H9 (cell line): Measurements from ENCODE around the gene GNB1L. TPM values are rescaled to one million over a fixed set of nuclear protein-coding genes. Genes with fewer than 3 reads are reported as not detected.

Experiments used
- DNase-seq: peaks from one replicate; pipeline ENCODE4 v3.0.0-alpha.2; 2017
- H2AFZ ChIP-seq: one replicate; pipeline ENCODE4 v1.6.1; 2013; ENCODE audit warnings: mild to moderate bottlenecking, low read length, control low read depth, moderate library complexity
- H2AK5ac ChIP-seq: 2 replicates; pipeline ENCODE4 v1.6.1; 2013; ENCODE audit warnings: low read length, control low read depth, mixed read lengths; ENCODE audit not compliant: insufficient read length
- H2BK120ac ChIP-seq: one replicate; pipeline ENCODE4 v1.6.1; 2013; ENCODE audit warnings: low read depth, mild to moderate bottlenecking, low read length, control low read depth, inconsistent platforms; ENCODE audit not compliant: poor library complexity, severe bottlenecking
- H2BK12ac ChIP-seq: 2 replicates; pipeline ENCODE4 v1.6.1; 2013; ENCODE audit warnings: low read length, control low read depth, mixed read lengths, low read depth; ENCODE audit not compliant: insufficient read length
- H2BK15ac ChIP-seq: 2 replicates; pipeline ENCODE4 v1.6.1; 2013; ENCODE audit warnings: low read depth, low read length, control low read depth
- H2BK20ac ChIP-seq: one replicate; pipeline ENCODE4 v1.6.1; 2013; ENCODE audit warnings: low read depth, mild to moderate bottlenecking, low read length, control low read depth, inconsistent platforms; ENCODE audit not compliant: poor library complexity, severe bottlenecking
- H2BK5ac ChIP-seq: 2 replicates; pipeline ENCODE4 v1.6.1; 2013; ENCODE audit warnings: low read length, control low read depth, mixed read lengths; ENCODE audit not compliant: insufficient read length
- H3K14ac ChIP-seq: 2 replicates; pipeline ENCODE4 v1.6.1; 2013; ENCODE audit warnings: low read length, control low read depth; ENCODE audit not compliant: insufficient read depth
- H3K18ac ChIP-seq: 2 replicates; pipeline ENCODE4 v1.6.1; 2013; ENCODE audit warnings: low read depth, mild to moderate bottlenecking, mixed read lengths, low read length, control low read depth; ENCODE audit not compliant: insufficient read length
- H3K23ac ChIP-seq: 2 replicates; pipeline ENCODE4 v1.6.1; 2013; ENCODE audit warnings: low read length, control low read depth, mixed read lengths, low read depth; ENCODE audit not compliant: insufficient read length
- H3K23me2 ChIP-seq: 2 replicates; pipeline ENCODE4 v1.6.1; 2013; ENCODE audit warnings: low read depth, mild to moderate bottlenecking, mixed read lengths, low read length, control low read depth; ENCODE audit not compliant: insufficient read length, poor library complexity, severe bottlenecking
- H3K27ac ChIP-seq: 2 replicates; pipeline ENCODE4 v1.5.1; 2013; ENCODE audit warnings: low read length, control low read depth, mixed read lengths, low read depth; ENCODE audit not compliant: insufficient read length
- H3K27me3 ChIP-seq: 2 replicates; pipeline ENCODE4 v1.6.1; 2013; ENCODE audit warnings: low read length, control low read depth, inconsistent platforms; ENCODE audit not compliant: insufficient read depth
- H3K4ac ChIP-seq: 2 replicates; pipeline ENCODE4 v1.6.1; 2013; ENCODE audit warnings: low read depth, mild to moderate bottlenecking, control low read depth, inconsistent platforms, low read length, moderate library complexity
- H3K4me1 ChIP-seq: 2 replicates; pipeline ENCODE4 v1.6.1; 2013; ENCODE audit warnings: low read length, control low read depth, inconsistent platforms; ENCODE audit not compliant: insufficient read depth
- H3K4me2 ChIP-seq: 2 replicates; pipeline ENCODE4 v1.6.1; 2013; ENCODE audit warnings: low read length, control low read depth, mixed read lengths; ENCODE audit not compliant: insufficient read length, insufficient read depth
- H3K56ac ChIP-seq: 2 replicates; pipeline ENCODE4 v1.6.1; 2013; ENCODE audit warnings: low read depth, mild to moderate bottlenecking, mixed read lengths, low read length, control low read depth; ENCODE audit not compliant: insufficient read length
- H3K79me1 ChIP-seq: 2 replicates; pipeline ENCODE4 v1.6.1; 2013; ENCODE audit warnings: low read depth, mild to moderate bottlenecking, moderate library complexity, low read length, control low read depth, inconsistent platforms; ENCODE audit not compliant: insufficient read depth, poor library complexity, severe bottlenecking
- H3K79me2 ChIP-seq: 2 replicates; pipeline ENCODE4 v1.6.1; 2013; ENCODE audit warnings: low read length, control low read depth, inconsistent platforms; ENCODE audit not compliant: insufficient read depth
- H3K9ac ChIP-seq: 2 replicates; pipeline ENCODE4 v1.6.1; 2013; ENCODE audit warnings: low read length, control low read depth, mixed read lengths; ENCODE audit not compliant: insufficient read length; ENCODE audit errors: extremely low read depth
- H3K9me3 ChIP-seq: one replicate; pipeline ENCODE4 v1.6.1; 2013; ENCODE audit warnings: low read depth, low read length, inconsistent platforms; ENCODE audit not compliant: control insufficient read depth
- H3T11ph ChIP-seq: one replicate; pipeline ENCODE4 v1.6.1; 2013; ENCODE audit warnings: mild to moderate bottlenecking, low read length, control low read depth, inconsistent platforms
- H4K20me1 ChIP-seq: one replicate; pipeline ENCODE4 v1.6.1; 2013; ENCODE audit not compliant: control insufficient read depth, insufficient read length, insufficient read depth
- H4K5ac ChIP-seq: 2 replicates; pipeline ENCODE4 v1.6.1; 2013; ENCODE audit warnings: low read depth, mild to moderate bottlenecking, mixed read lengths, low read length, control low read depth; ENCODE audit not compliant: insufficient read length
- H4K8ac ChIP-seq: replicated peaks from 2 replicates; pipeline ENCODE4 v1.6.1; 2013; ENCODE audit warnings: low read length, control low read depth, mixed read lengths, low read depth; ENCODE audit not compliant: insufficient read length
- H4K91ac ChIP-seq: 2 replicates; pipeline ENCODE4 v1.6.1; 2013; ENCODE audit warnings: low read depth, mild to moderate bottlenecking, moderate library complexity, mixed read lengths, low read length, control low read depth; ENCODE audit not compliant: insufficient read length
- H3K27ac Mint-ChIP-seq, 3 experiments: 2 replicates in 2 of 3; 3 replicates in 1 of 3; pipeline ENCODE4 v1.8.0; 2020 to 2021; ENCODE audit warnings: mixed read lengths in 3 of 3, mild to moderate bottlenecking in 1 of 3, moderate library complexity in 1 of 3
- H3K27me3 Mint-ChIP-seq: 2 replicates; pipeline ENCODE4 v1.8.0; 2021; ENCODE audit warnings: low read depth, mild to moderate bottlenecking, moderate library complexity, mixed read lengths
- H3K36me3 Mint-ChIP-seq, 3 experiments: 2 replicates in 2 of 3; 3 replicates in 1 of 3; pipeline ENCODE4 v1.8.0; 2020 to 2021; ENCODE audit warnings: low read depth in 3 of 3, mixed read lengths in 3 of 3; ENCODE audit not compliant: insufficient read depth in 1 of 3
- H3K4me1 Mint-ChIP-seq, 2 experiments: 2 replicates each; pipeline ENCODE4 v1.8.0; 2020; ENCODE audit warnings: mixed read lengths in 2 of 2
- H3K4me3 Mint-ChIP-seq, 2 experiments: 2 replicates in 1 of 2; 3 replicates in 1 of 2; pipeline ENCODE4 v1.8.0; 2020 to 2021; ENCODE audit warnings: mild to moderate bottlenecking in 2 of 2, mixed read lengths in 2 of 2, moderate library complexity in 1 of 2
- H3K9me3 Mint-ChIP-seq, 2 experiments: 2 replicates in 1 of 2; 3 replicates in 1 of 2; pipeline ENCODE4 v1.8.0; 2020; ENCODE audit warnings: mild to moderate bottlenecking in 2 of 2, mixed read lengths in 2 of 2, moderate library complexity in 1 of 2
- WGBS: extraction: QIAGEN DNeasy Blood & Tissue Kit; methylation state at CpG from one replicate; pipeline ENCODE4 v1.1.7; 2013; ENCODE audit warnings: missing lambda C conversion rate, low lambda C conversion rate, mixed read lengths; ENCODE audit not compliant: insufficient read length; ENCODE audit errors: extremely low coverage; 5-methylcytosine and 5-hydroxymethylcytosine counted together
- total RNA-seq: library from RNA; stranded (reverse); gene quantifications from 2 replicates; pipeline ENCODE4 v1.2.1, GENCODE V29; 2021
- TF ChIP-seq, protein P1 (sequence below): fragments of 200-600 bp; sonication (generic); conservative IDR thresholded peaks from 3 replicates; pipeline ENCODE4 v1.8.0; 2021; ENCODE audit warnings: antibody characterized with exemption, mild to moderate bottlenecking

The GNB1L gene
- total RNA-seq, 1 experiment from 2014 or later = 22.4 TPM

DNA sequence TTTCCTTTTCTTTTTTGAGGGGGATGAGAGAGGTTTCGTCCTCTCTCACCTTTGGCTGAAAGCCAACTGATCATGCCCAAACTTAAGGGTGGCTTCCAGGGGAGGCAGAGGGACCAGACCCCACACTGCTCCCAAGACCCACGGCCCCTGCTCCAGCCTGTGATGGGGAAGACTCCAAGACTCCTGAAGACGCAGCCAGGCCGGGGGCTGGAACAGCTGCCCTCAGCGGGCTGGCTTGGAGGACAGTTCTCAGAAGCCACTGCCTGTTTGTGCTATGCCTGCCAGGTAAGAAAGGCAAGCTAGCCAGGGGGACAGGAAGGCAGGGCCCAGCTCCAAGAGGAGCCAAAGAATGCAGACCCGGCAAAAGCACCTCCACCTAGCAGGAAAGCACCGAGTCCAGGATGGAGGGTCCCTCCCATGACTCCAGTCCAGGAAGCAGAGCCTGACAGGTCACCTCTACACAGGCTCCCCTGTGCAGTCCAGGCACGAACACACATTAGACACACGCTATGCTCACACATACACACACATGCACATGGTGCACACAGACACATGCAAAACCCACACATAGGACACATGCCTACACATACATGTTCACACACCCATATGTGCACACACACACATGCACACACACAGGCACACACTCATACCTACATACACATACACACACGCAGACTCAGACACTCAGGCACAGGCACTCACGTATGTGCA lies 31.3 kb downstream of the GNB1L start:
- Histone ChIP-seq H2BK15ac (no peak overlapping the region), H3K23ac (peak overlapping the region; percentile 18), H3K9me3 (no peaks in the 10 kb centered on the region), H4K91ac (no peak overlapping the region), H3K9ac (no peak overlapping the region), H3K14ac (no peak overlapping the region; the same call in 1 of the 2 replicates), H4K20me1 (no peaks in the 10 kb centered on the region), H2BK12ac (no peak overlapping the region), H3T11ph (no peak overlapping the region), H3K79me1 (no peaks in the 10 kb centered on the region), H2AFZ (no peak overlapping the region), H3K18ac (no peak overlapping the region), H2BK120ac (no peak overlapping the region), H3K4ac (no peak overlapping the region), H3K56ac (no peak overlapping the region), H3K4me2 (no peak overlapping the region), H4K5ac (no peak overlapping the region), H2AK5ac (no peak overlapping the region), H4K8ac (no peak overlapping the region), H3K27me3 (no peaks in the 10 kb centered on the region), H2BK20ac (no peak overlapping the region), H3K27ac (no peak overlapping the region), H2BK5ac (no peak overlapping the region), H3K23me2 (no peaks in the 10 kb centered on the region), H3K79me2 (no peaks in the 10 kb centered on the region), H3K4me1 (no peaks in the 10 kb centered on the region)
- Mint-ChIP-seq H3K4me3 (no peak overlapping the region), H3K36me3 (peaks cover 0 to 6% (median 5%) of the 10 kb centered on the region in 3 experiments; a peak in 4 of 7 replicates), H3K9me3 (peaks cover 0 to 3% of the 10 kb centered on the region in 2 experiments; a peak in 3 of 5 replicates), H3K27ac (peak overlapping the region in 1 of 3 experiments; percentile 29; a peak in 2 of 7 replicates), H3K27me3 (no peaks in the 10 kb centered on the region; the same call in 1 of the 2 replicates), H3K4me1 (peaks cover 0 to 8% of the 10 kb centered on the region in 2 experiments; a peak in 2 of 4 replicates)
- DNase-seq = peak; percentile 25
- WGBS = no CpG with 5 or more reads among the region's 11 CpGs
- TF ChIP-seq, protein P1, sequence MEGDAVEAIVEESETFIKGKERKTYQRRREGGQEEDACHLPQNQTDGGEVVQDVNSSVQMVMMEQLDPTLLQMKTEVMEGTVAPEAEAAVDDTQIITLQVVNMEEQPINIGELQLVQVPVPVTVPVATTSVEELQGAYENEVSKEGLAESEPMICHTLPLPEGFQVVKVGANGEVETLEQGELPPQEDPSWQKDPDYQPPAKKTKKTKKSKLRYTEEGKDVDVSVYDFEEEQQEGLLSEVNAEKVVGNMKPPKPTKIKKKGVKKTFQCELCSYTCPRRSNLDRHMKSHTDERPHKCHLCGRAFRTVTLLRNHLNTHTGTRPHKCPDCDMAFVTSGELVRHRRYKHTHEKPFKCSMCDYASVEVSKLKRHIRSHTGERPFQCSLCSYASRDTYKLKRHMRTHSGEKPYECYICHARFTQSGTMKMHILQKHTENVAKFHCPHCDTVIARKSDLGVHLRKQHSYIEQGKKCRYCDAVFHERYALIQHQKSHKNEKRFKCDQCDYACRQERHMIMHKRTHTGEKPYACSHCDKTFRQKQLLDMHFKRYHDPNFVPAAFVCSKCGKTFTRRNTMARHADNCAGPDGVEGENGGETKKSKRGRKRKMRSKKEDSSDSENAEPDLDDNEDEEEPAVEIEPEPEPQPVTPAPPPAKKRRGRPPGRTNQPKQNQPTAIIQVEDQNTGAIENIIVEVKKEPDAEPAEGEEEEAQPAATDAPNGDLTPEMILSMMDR = no peak
